GM12865 (cell line): Measurements from ENCODE around the gene OR1L1.

Source experiments
- DNase-seq: peaks from one replicate; pipeline ENCODE4 v3.0.0; 2010; ENCODE audit warnings: low read depth
- H3K4me3 ChIP-seq: 2 replicates; pipeline ENCODE4 v1.5.1; 2011; ENCODE audit warnings: mild to moderate bottlenecking, low read depth, low read length, control low read depth
- CTCF ChIP-seq: IDR thresholded peaks from 2 replicates; pipeline ENCODE4 v1.5.1; 2011; ENCODE audit warnings: low read length, control low read depth, low read depth, inconsistent platforms; ENCODE audit not compliant: insufficient read depth; ENCODE audit errors: missing control alignments

The OR1L1 gene

GRCh38 chr9:122661416-122661815, at the start of gene OR1L1:
OR1L1 (plus strand) TSS chr9:122661716; CDS start chr9:122661716, 0 bp downstream.
- no peak within 1 kb of the TSS for H3K4me3 ChIP-seq
- no peak for DNase-seq
- no peak for TF ChIP-seq CTCF

GRCh38 chr9:122614362-122614761, 47.2 kb upstream of the OR1L1 start, which contains the start of gene OR1Q1:
OR1Q1 (plus strand) TSS chr9:122614738; CDS start chr9:122614738, 0 bp downstream.
- no peak within 1 kb of the TSS for H3K4me3 ChIP-seq
- TF ChIP-seq CTCF = no peak
- no peak for DNase-seq

GRCh38 chr9:122619996-122620395, 41.5 kb upstream of the OR1L1 start:
- no peak for DNase-seq
- no peak for TF ChIP-seq CTCF
- H3K4me3 ChIP-seq = no peak overlapping the region

GRCh38 chr9:122642226-122642625, 19.3 kb upstream of the OR1L1 start:
- no peak overlapping the region for H3K4me3 ChIP-seq
- DNase-seq = peak; percentile 2
- TF ChIP-seq CTCF = no peak

GRCh38 chr9:122656378-122656777, 5.1 kb upstream of the OR1L1 start:
- TF ChIP-seq CTCF = no peak
- no peak overlapping the region for H3K4me3 ChIP-seq
- DNase-seq = no peak

GRCh38 chr9:122657527-122657926, 4.0 kb upstream of the OR1L1 start, which contains the start of gene OR1B1:
OR1B1 (minus strand) TSS chr9:122657627.
- DNase-seq = no peak
- TF ChIP-seq CTCF = no peak
- no peak within 1 kb of the TSS for H3K4me3 ChIP-seq

GRCh38 chr9:122672481-122672880, 11.0 kb downstream of the OR1L1 start:
- no peak overlapping the region for H3K4me3 ChIP-seq
- DNase-seq = no peak

More at GRCh38 chr9:122672481-122672880, 11.0 kb downstream of the OR1L1 start:
- no peak for TF ChIP-seq CTCF
